CD14-positive monocyte (primary cell): ENCODE measurements around the gene PADI4. TPM values are rescaled to one million over a fixed set of nuclear protein-coding genes. Genes with fewer than 3 reads are reported as not detected.

Experiments
- DNase-seq, 3 donors: peaks; one replicate each; pipeline ENCODE4 v3.0.0-alpha.2; 2011 to 2022
- H2AFZ ChIP-seq: 2 replicates; pipeline ENCODE4 v1.6.0; 2012; ENCODE audit warnings: mild to moderate bottlenecking, low read depth, low read length, inconsistent platforms; ENCODE audit not compliant: insufficient read depth, poor library complexity, severe bottlenecking
- H3K27ac ChIP-seq, 2 donors: 1 replicate in 1 of 2; 2 replicates in 1 of 2; pipeline ENCODE4 v1.5.1; 2012 to 2013; ENCODE audit warnings: low read length in 2 of 2, control low read depth in 1 of 2, inconsistent platforms in 1 of 2, low read depth in 1 of 2, mild to moderate bottlenecking in 1 of 2
- H3K27me3 ChIP-seq, 2 donors: one replicate each; pipeline versions ENCODE4 v1.6.0 to v1.6.1; 2011 to 2013; ENCODE audit warnings: low read length in 2 of 2; ENCODE audit not compliant: control insufficient read depth in 2 of 2, insufficient read depth in 2 of 2
- H3K36me3 ChIP-seq, 2 donors: replicated peaks in 1 of 2; 1 replicate in 1 of 2; 2 replicates in 1 of 2; pipeline versions ENCODE4 v1.5.1 to v1.6.1; 2012 to 2013; ENCODE audit warnings: low read length in 2 of 2, control low read depth in 1 of 2, inconsistent platforms in 1 of 2, mild to moderate bottlenecking in 1 of 2; ENCODE audit not compliant: insufficient read depth in 2 of 2, control insufficient read depth in 1 of 2
- H3K4me1 ChIP-seq, 2 donors: 1 replicate in 1 of 2; 2 replicates in 1 of 2; pipeline versions ENCODE4 v1.5.1 to v1.6.1; 2012 to 2013; ENCODE audit warnings: low read length in 2 of 2, control low read depth in 1 of 2, inconsistent platforms in 1 of 2, mild to moderate bottlenecking in 1 of 2, moderate library complexity in 1 of 2; ENCODE audit not compliant: insufficient read depth in 2 of 2, control insufficient read depth in 1 of 2
- H3K4me2 ChIP-seq: replicated peaks from 2 replicates; pipeline ENCODE3; 2012; ENCODE audit warnings: low read length, moderate library complexity, mild to moderate bottlenecking; ENCODE audit not compliant: poor library complexity, severe bottlenecking; ENCODE audit errors: extremely low read depth
- H3K4me3 ChIP-seq, 3 experiments: fragments of 200-600 bp in 1 of 3; sonication (generic) in 1 of 3; replicated peaks in 1 of 3; 1 replicate in 2 of 3; 2 replicates in 1 of 3; pipeline ENCODE4 v1.5.1; 2011 to 2013; ENCODE audit warnings: low read length in 3 of 3, mild to moderate bottlenecking in 3 of 3, control low read depth in 2 of 3, low read depth in 2 of 3, inconsistent platforms in 1 of 3, moderate library complexity in 1 of 3
- H3K79me2 ChIP-seq: 2 replicates; pipeline ENCODE4 v1.6.0; 2012; ENCODE audit warnings: mild to moderate bottlenecking, control low read depth, inconsistent platforms, low read length, moderate library complexity; ENCODE audit not compliant: insufficient read depth
- H3K9ac ChIP-seq: 2 replicates; pipeline ENCODE4 v1.6.0; 2017; ENCODE audit warnings: low read length, mild to moderate bottlenecking; ENCODE audit not compliant: insufficient read depth, poor library complexity, severe bottlenecking
- H3K9me3 ChIP-seq, 2 donors: replicated peaks in 1 of 2; 1 replicate in 1 of 2; 2 replicates in 1 of 2; pipeline versions ENCODE4 v1.5.1 to v1.6.1; 2012 to 2013; ENCODE audit warnings: low read length in 2 of 2, control low read depth in 1 of 2; ENCODE audit not compliant: control insufficient read depth in 1 of 2, insufficient read depth in 1 of 2
- H4K20me1 ChIP-seq: 2 replicates; pipeline ENCODE4 v1.6.0; 2012; ENCODE audit warnings: mild to moderate bottlenecking, low read length, control low read depth, moderate library complexity; ENCODE audit not compliant: insufficient read depth
- H3K27ac Mint-ChIP-seq, 7 donors: one replicate each; pipeline ENCODE4 v1.8.0; 2020; ENCODE audit warnings: mild to moderate bottlenecking in 7 of 7, mixed read lengths in 7 of 7, moderate library complexity in 6 of 7, inconsistent platforms in 2 of 7
- H3K27me3 Mint-ChIP-seq, 3 donors: one replicate each; pipeline ENCODE4 v1.8.0; 2021 to 2022; ENCODE audit warnings: low read depth in 3 of 3, mild to moderate bottlenecking in 3 of 3, mixed read lengths in 3 of 3, moderate library complexity in 3 of 3, inconsistent platforms in 1 of 3
- H3K36me3 Mint-ChIP-seq, 2 donors: one replicate each; pipeline ENCODE4 v1.8.0; 2020; ENCODE audit warnings: mixed read lengths in 2 of 2, inconsistent platforms in 1 of 2, mild to moderate bottlenecking in 1 of 2
- H3K4me1 Mint-ChIP-seq: one replicate; pipeline ENCODE4 v1.8.0; 2020; ENCODE audit warnings: mild to moderate bottlenecking, mixed read lengths
- H3K4me3 Mint-ChIP-seq, 2 donors: one replicate each; pipeline ENCODE4 v1.8.0; 2020; ENCODE audit warnings: mild to moderate bottlenecking in 2 of 2, mixed read lengths in 2 of 2, moderate library complexity in 1 of 2
- H3K9me3 Mint-ChIP-seq, 7 donors: one replicate each; pipeline ENCODE4 v1.8.0; 2020 to 2022; ENCODE audit warnings: mixed read lengths in 7 of 7, mild to moderate bottlenecking in 6 of 7, moderate library complexity in 6 of 7, inconsistent platforms in 2 of 7
- CTCF ChIP-seq: fragments of 200-600 bp; IDR thresholded peaks from one replicate; pipeline ENCODE4 v1.8.0; 2022; ENCODE audit warnings: antibody characterized with exemption, mild to moderate bottlenecking
- WGBS: methylation state at CpG from one replicate; pipeline ENCODE4 v1.1.5; 2013; ENCODE audit warnings: missing lambda C conversion rate; ENCODE audit not compliant: insufficient coverage; 5-methylcytosine and 5-hydroxymethylcytosine counted together
- intact Hi-C, 2 donors: fragments of 100-400 bp; cut with micrococcal nuclease; formaldehyde crosslinking; loops; one replicate each; pipeline versions ENCODE4 v1.15.0 to v1.15.1; 2023
- polyA plus RNA-seq, 3 donors: library from polyadenylated mRNA; depleted of rRNA in 1 of 3; unstranded in 2 of 3; stranded (reverse) in 1 of 3; fragments of 300-500 nt in 2 of 3; fragments of >200 nt in 1 of 3; fragmentation: Illumina TruSeq in 2 of 3; gene quantifications; 1 replicate in 2 of 3; 2 replicates in 1 of 3; pipeline ENCODE4 v1.2.3, GENCODE V29; 2012 to 2021

Gene PADI4
- polyA plus RNA-seq, 3 donors, result 160 to 356 (median 164) TPM

- H3K79me2 ChIP-seq, result no peaks in the 10 kb centered on the region
- Mint-ChIP-seq H3K4me3 (peak overlapping the region in 1 of 2 donors; percentile 39), H3K36me3 (no peaks in the 10 kb centered on the region), H3K27me3 (peaks cover 0 to 3% (median 2%) of the 10 kb centered on the region in 3 donors), H3K27ac (peak overlapping the region in 5 of 7 donors; percentile 15 to 59 (median 45)), H3K4me1 (peaks cover 62% of the 10 kb centered on the region), H3K9me3 (peaks cover 0 to under 1% (median 0%) of the 10 kb centered on the region in 7 donors)
- no peak for TF ChIP-seq CTCF
- no peaks in the 10 kb centered on the region for H3K36me3 ChIP-seq
- WGBS, result 4% methylated on average over 9 of the region's 11 CpGs
- H3K9ac ChIP-seq, result no peak overlapping the region
- peak overlapping the region; percentile 35 for H2AFZ ChIP-seq
- H4K20me1 ChIP-seq, result no peaks in the 10 kb centered on the region
- peak overlapping the region; percentile 7 to 17 for H3K27ac ChIP-seq
- H3K4me3 ChIP-seq, result no peak overlapping the region
- peak overlapping the region; percentile 32 for H3K4me2 ChIP-seq
- DNase-seq, result peak; percentile 67 to 85 (median 83)
- peaks cover 43 to 45% of the 10 kb centered on the region in 2 donors for H3K4me1 ChIP-seq
- H3K9me3 ChIP-seq, result no peaks in the 10 kb centered on the region
- H3K27me3 ChIP-seq, result no peaks in the 10 kb centered on the region
- intact Hi-C loops, result no loop called here
Observed at GRCh38 chr1:17276568-17276967, 31.4 kb upstream of the PADI4 start.

- no peaks in the 10 kb centered on the region for H3K27me3 ChIP-seq
- Mint-ChIP-seq H3K4me3 (no peak overlapping the region), H3K27me3 (peaks cover 0 to 2% (median 2%) of the 10 kb centered on the region in 3 donors), H3K4me1 (peaks cover 71% of the 10 kb centered on the region), H3K36me3 (no peaks in the 10 kb centered on the region), H3K27ac (no peak overlapping the region), H3K9me3 (peaks cover 0 to 4% (median 0%) of the 10 kb centered on the region in 7 donors)
- no peak for TF ChIP-seq CTCF
- no peak for DNase-seq
- intact Hi-C loops, result no loop called here
- no peaks in the 10 kb centered on the region for H3K9me3 ChIP-seq
- H2AFZ ChIP-seq, result no peak overlapping the region
- whole genome bisulfite sequencing, result 100% methylated on average over 4 of the region's 8 CpGs
- H3K27ac ChIP-seq, result no peak overlapping the region
- H3K79me2 ChIP-seq, result no peaks in the 10 kb centered on the region
- H3K4me3 ChIP-seq, result no peak overlapping the region
- H3K4me2 ChIP-seq, result no peak overlapping the region
- peaks cover 53 to 56% of the 10 kb centered on the region in 2 donors for H3K4me1 ChIP-seq
- H3K36me3 ChIP-seq, result no peaks in the 10 kb centered on the region
- H3K9ac ChIP-seq, result no peak overlapping the region
- H4K20me1 ChIP-seq, result no peaks in the 10 kb centered on the region
Observed at GRCh38 chr1:17277511-17278159, 30.4 kb upstream of the PADI4 start.
